GM12878 (cell line): ENCODE measurements around the gene MORC3. TPM values are rescaled to one million over a fixed set of nuclear protein-coding genes. Genes with fewer than 3 reads are reported as not detected.

Source experiments
- BACH1 ChIP-seq: fragments of 450-650 bp; IDR thresholded peaks from 2 replicates; pipeline ENCODE4 v1.6.1; 2017; ENCODE audit warnings: mild to moderate bottlenecking, borderline replicate concordance
- CEBPZ ChIP-seq: fragments of 150-350 bp; IDR thresholded peaks from 2 replicates; pipeline ENCODE4 v1.6.1; 2016; ENCODE audit warnings: low read depth, low read length
- MEF2A ChIP-seq: IDR thresholded peaks from 2 replicates; pipeline ENCODE4 v1.6.1; 2011; ENCODE audit warnings: low read depth, mild to moderate bottlenecking, low read length, moderate library complexity; ENCODE audit not compliant: insufficient read depth
- NFIC ChIP-seq: IDR thresholded peaks from 2 replicates; pipeline ENCODE4 v1.6.1; 2012; ENCODE audit warnings: low read depth, mild to moderate bottlenecking, inconsistent platforms, low read length, moderate library complexity
- NR2F1 ChIP-seq: fragments of 450-650 bp; conservative IDR thresholded peaks from 2 replicates; pipeline ENCODE4 v1.6.1; 2017; ENCODE audit warnings: mild to moderate bottlenecking
- POLR2AphosphoS5 ChIP-seq: IDR thresholded peaks from 2 replicates; pipeline ENCODE4 v1.6.1; 2011; ENCODE audit warnings: mild to moderate bottlenecking, low read length, inconsistent platforms
- STAT3 ChIP-seq: IDR thresholded peaks from 2 replicates; pipeline ENCODE4 v1.6.1; 2011; ENCODE audit warnings: low read depth, low read length, improper control_type of control experiment
- TAF1 ChIP-seq: IDR thresholded peaks from 2 replicates; pipeline ENCODE4 v1.6.1; 2011; ENCODE audit warnings: mild to moderate bottlenecking, low read depth, low read length, borderline replicate concordance
- ZBTB33 ChIP-seq: fragments of 450-650 bp; IDR thresholded peaks from 2 replicates; pipeline ENCODE4 v1.6.1; 2017; ENCODE audit warnings: mild to moderate bottlenecking
- polyA plus RNA-seq, 11 experiments: library from polyadenylated mRNA; depleted of rRNA in 4 of 11; unstranded in 6 of 11; stranded (reverse) in 5 of 11; fragments of >200 nt; fragmentation: Nextera tagmentation in 4 of 11; fragmentation: Illumina TruSeq in 1 of 11; extraction: Ambion mirVana in 4 of 11; extraction: Trizol in 1 of 11; gene quantifications; 1 replicate in 1 of 11; 2 replicates in 10 of 11; pipeline versions ENCODE4 v1.2.1 to v1.2.3, GENCODE V29; 2011 to 2016; ENCODE audit warnings: inconsistent platforms in 2 of 11, missing spikeins in 2 of 11, low read depth in 1 of 11
- total RNA-seq, 4 experiments: library from RNA; depleted of rRNA in 3 of 4; stranded (reverse); fragments of >200 nt in 3 of 4; fragmentation: Illumina TruSeq in 1 of 4; extraction: Trizol in 1 of 4; gene quantifications; 2 replicates each; pipeline versions ENCODE4 v1.2.1 to v1.2.3, GENCODE V29; 2013 to 2021
- TF ChIP-seq, protein P1 (sequence below): fragments of 450-650 bp; IDR thresholded peaks from 2 replicates; pipeline ENCODE4 v1.6.1; 2017; ENCODE audit warnings: mild to moderate bottlenecking, moderate library complexity
- TF ChIP-seq, protein P2 (sequence below): fragments of 450-650 bp; IDR thresholded peaks from 2 replicates; pipeline ENCODE4 v1.6.1; 2014; ENCODE audit warnings: mild to moderate bottlenecking
- TF ChIP-seq, protein P3 (sequence below): fragments of 450-650 bp; IDR thresholded peaks from 2 replicates; pipeline ENCODE4 v1.6.1; 2018; ENCODE audit warnings: borderline replicate concordance, mild to moderate bottlenecking; ENCODE audit not compliant: partially characterized antibody

Gene MORC3
- total and polyA plus RNA-seq, 10 of the 15 experiments (the other 5 are each of a cell fraction or from before 2014, with no cell fraction given) = 5.5 to 29.9 (median 16.3) TPM

- no peak for TF ChIP-seq ZBTB33
- no peak for TF ChIP-seq CEBPZ
- no peak for TF ChIP-seq NFIC
- TF ChIP-seq STAT3 = no peak
- TF ChIP-seq BACH1 = 0 out of 2 replicates have a peak, but pooled peaks have one; percentile 55
- TF ChIP-seq NR2F1 = no peak; the same call in 1 of the 2 replicates
- TF ChIP-seq, protein P1, sequence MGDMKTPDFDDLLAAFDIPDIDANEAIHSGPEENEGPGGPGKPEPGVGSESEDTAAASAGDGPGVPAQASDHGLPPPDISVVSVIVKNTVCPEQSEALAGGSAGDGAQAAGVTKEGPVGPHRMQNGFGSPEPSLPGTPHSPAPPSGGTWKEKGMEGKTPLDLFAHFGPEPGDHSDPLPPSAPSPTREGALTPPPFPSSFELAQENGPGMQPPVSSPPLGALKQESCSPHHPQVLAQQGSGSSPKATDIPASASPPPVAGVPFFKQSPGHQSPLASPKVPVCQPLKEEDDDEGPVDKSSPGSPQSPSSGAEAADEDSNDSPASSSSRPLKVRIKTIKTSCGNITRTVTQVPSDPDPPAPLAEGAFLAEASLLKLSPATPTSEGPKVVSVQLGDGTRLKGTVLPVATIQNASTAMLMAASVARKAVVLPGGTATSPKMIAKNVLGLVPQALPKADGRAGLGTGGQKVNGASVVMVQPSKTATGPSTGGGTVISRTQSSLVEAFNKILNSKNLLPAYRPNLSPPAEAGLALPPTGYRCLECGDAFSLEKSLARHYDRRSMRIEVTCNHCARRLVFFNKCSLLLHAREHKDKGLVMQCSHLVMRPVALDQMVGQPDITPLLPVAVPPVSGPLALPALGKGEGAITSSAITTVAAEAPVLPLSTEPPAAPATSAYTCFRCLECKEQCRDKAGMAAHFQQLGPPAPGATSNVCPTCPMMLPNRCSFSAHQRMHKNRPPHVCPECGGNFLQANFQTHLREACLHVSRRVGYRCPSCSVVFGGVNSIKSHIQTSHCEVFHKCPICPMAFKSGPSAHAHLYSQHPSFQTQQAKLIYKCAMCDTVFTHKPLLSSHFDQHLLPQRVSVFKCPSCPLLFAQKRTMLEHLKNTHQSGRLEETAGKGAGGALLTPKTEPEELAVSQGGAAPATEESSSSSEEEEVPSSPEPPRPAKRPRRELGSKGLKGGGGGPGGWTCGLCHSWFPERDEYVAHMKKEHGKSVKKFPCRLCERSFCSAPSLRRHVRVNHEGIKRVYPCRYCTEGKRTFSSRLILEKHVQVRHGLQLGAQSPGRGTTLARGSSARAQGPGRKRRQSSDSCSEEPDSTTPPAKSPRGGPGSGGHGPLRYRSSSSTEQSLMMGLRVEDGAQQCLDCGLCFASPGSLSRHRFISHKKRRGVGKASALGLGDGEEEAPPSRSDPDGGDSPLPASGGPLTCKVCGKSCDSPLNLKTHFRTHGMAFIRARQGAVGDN = peak; percentile 48; the same call in 1 of the 2 replicates
- TF ChIP-seq MEF2A = no peak
- TF ChIP-seq, protein P2, sequence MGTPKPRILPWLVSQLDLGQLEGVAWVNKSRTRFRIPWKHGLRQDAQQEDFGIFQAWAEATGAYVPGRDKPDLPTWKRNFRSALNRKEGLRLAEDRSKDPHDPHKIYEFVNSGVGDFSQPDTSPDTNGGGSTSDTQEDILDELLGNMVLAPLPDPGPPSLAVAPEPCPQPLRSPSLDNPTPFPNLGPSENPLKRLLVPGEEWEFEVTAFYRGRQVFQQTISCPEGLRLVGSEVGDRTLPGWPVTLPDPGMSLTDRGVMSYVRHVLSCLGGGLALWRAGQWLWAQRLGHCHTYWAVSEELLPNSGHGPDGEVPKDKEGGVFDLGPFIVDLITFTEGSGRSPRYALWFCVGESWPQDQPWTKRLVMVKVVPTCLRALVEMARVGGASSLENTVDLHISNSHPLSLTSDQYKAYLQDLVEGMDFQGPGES = no peak
- peak; percentile 56; the same call in 1 of the 2 replicates for TF ChIP-seq TAF1
- TF ChIP-seq, protein P3, sequence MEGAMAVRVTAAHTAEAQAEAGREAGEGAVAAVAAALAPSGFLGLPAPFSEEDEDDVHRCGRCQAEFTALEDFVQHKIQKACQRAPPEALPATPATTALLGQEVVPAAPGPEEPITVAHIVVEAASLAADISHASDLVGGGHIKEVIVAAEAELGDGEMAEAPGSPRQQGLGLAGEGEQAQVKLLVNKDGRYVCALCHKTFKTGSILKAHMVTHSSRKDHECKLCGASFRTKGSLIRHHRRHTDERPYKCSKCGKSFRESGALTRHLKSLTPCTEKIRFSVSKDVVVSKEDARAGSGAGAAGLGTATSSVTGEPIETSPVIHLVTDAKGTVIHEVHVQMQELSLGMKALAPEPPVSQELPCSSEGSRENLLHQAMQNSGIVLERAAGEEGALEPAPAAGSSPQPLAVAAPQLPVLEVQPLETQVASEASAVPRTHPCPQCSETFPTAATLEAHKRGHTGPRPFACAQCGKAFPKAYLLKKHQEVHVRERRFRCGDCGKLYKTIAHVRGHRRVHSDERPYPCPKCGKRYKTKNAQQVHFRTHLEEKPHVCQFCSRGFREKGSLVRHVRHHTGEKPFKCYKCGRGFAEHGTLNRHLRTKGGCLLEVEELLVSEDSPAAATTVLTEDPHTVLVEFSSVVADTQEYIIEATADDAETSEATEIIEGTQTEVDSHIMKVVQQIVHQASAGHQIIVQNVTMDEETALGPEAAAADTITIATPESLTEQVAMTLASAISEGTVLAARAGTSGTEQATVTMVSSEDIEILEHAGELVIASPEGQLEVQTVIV = no peak
- TF ChIP-seq POLR2AphosphoS5 = peak; percentile 66
Observed at GRCh38 chr21:36385233-36386030, 65.4 kb downstream of the MORC3 start, which contains the start of gene CHAF1B (continued).
